ENCODE results near the gene LAMA3. TPM values are rescaled to one million over a fixed set of nuclear protein-coding genes. Genes with fewer than 3 reads are reported as not detected.

Gene LAMA3
- total and polyA plus RNA-seq, 10 of the 15 experiments (the other 5 are each of a cell fraction or from before 2014, with no cell fraction given), result 0.37 to 6.5 (median 5.4) TPM

- intact Hi-C loops (cut with micrococcal nuclease; ENCODE audit: unreplicated experiment), result no loop called here
- BruUV-seq (replicated peaks), result no TSS peak
- ChIA-PET RAD21 (ENCODE audit: unreplicated experiment) (no interaction called here), CTCF (interaction anchor here (1.8 kb wide), 1 partner anchor 11 kb away, joined by 5 read pairs; no protein-coding TSS in a partner anchor), SMC1A (ENCODE audit: uncharacterized antibody, unreplicated experiment) (interaction anchor here (1.0 to 1.2 kb wide), 2 partner anchors 13 to 37 kb away, joined by 3 to 5 read pairs; no protein-coding TSS in a partner anchor), POLR2A (no interaction called here)
- Histone ChIP-seq H3K27ac (ENCODE audit: control insufficient read depth, insufficient read depth) (peak overlapping the region; percentile 27), H3K4me2 (ENCODE audit: control insufficient read depth, insufficient read depth) (peak overlapping the region; percentile 36), H3K9me3 (replicated peaks; ENCODE audit: control insufficient read depth, insufficient read depth, low read length) (no peaks in the 10 kb centered on the region), H3K4me1 (ENCODE audit: control insufficient read depth, insufficient read depth, low read length) (peaks cover 50% of the 10 kb centered on the region), H3K9ac (ENCODE audit: control insufficient read depth, insufficient read depth, low read length) (no peak overlapping the region), H4K20me1 (ENCODE audit: control insufficient read depth, insufficient read depth) (no peaks in the 10 kb centered on the region), H3K79me2 (ENCODE audit: control insufficient read depth, insufficient read depth, low read length) (no peaks in the 10 kb centered on the region), H2AFZ (ENCODE audit: control insufficient read depth, low read depth, low read length) (no peak overlapping the region), H3K36me3 (ENCODE audit: control insufficient read depth in 2 of 2, insufficient read depth in 2 of 2, low read length in 1 of 2) (no peaks in the 10 kb centered on the region), H3K27me3 (replicated peaks in 1 of 2; ENCODE audit: control insufficient read depth in 2 of 2, insufficient read depth in 2 of 2, low read length in 1 of 2) (no peaks in the 10 kb centered on the region), H3K4me3 (no peak overlapping the region)
- FAIRE-seq (no peak), ATAC-seq (peak; percentile 27; the same call in 2 of the 3 replicates), DNase-seq (ENCODE audit: low read depth, low spot score) (no peak)
- 50% methylated on average over 2 of the region's 2 CpGs for WGBS (ENCODE audit: insufficient coverage, insufficient replicate concordance, low lambda C conversion rate, missing lambda C conversion rate)
- in situ Hi-C loops (cut with MboI), result no loop called here
- no peak for TF ChIP-seq RB1 (IDR thresholded peaks at IDR 0.05; ENCODE audit: borderline replicate concordance)
- no peak for TF ChIP-seq SREBF1 (IDR thresholded peaks at IDR 0.05; ENCODE audit: low read length)
- TF ChIP-seq SUPT20H (IDR thresholded peaks at IDR 0.05; ENCODE audit: borderline replicate concordance, control insufficient read depth, low read depth, low read length), result no peak
- no peak for TF ChIP-seq WRNIP1 (IDR thresholded peaks at IDR 0.05; ENCODE audit: borderline replicate concordance, low read depth, low read length)
- TF ChIP-seq E4F1 (IDR thresholded peaks at IDR 0.05; ENCODE audit: borderline replicate concordance, partially characterized antibody), result no peak
- no peak for TF ChIP-seq TCF12 (IDR thresholded peaks at IDR 0.05; ENCODE audit: low read depth, low read length)
- TF ChIP-seq CEBPZ (IDR thresholded peaks at IDR 0.05; ENCODE audit: low read depth, low read length), result no peak
- TF ChIP-seq RBBP5 (conservative IDR thresholded peaks at IDR 0.05), result no peak
- no peak for TF ChIP-seq MYC (IDR thresholded peaks at IDR 0.05; ENCODE audit: insufficient read depth, insufficient read length, insufficient replicate concordance, low read length, severe bottlenecking)
- no peak for TF ChIP-seq HDAC2 (IDR thresholded peaks at IDR 0.05)
- TF ChIP-seq CBX3 (IDR thresholded peaks at IDR 0.05; ENCODE audit: borderline replicate concordance, low read depth), result no peak
- TF ChIP-seq YBX1 (IDR thresholded peaks at IDR 0.05), result no peak
- no peak for TF ChIP-seq CHD2 (IDR thresholded peaks at IDR 0.05; ENCODE audit: borderline replicate concordance, low read depth, low read length)
- peak; percentile 62; the same call in 1 of the 2 replicates for TF ChIP-seq RUNX3 (IDR thresholded peaks at IDR 0.05; ENCODE audit: low read length)
- TF ChIP-seq NR2C1 (IDR thresholded peaks at IDR 0.05), result no peak
- TF ChIP-seq BACH1 (IDR thresholded peaks at IDR 0.05; ENCODE audit: borderline replicate concordance), result no peak
- TF ChIP-seq IKZF1 (conservative IDR thresholded peaks at IDR 0.05), result peak; percentile 34; the same call in 1 of the 2 replicates
- no peak for TF ChIP-seq ATF2 (IDR thresholded peaks at IDR 0.05; ENCODE audit: low read length)
- no peak for TF ChIP-seq TARDBP (IDR thresholded peaks at IDR 0.05; ENCODE audit: borderline replicate concordance)
Measured at GRCh38 chr18:24003903-24004640, 314.8 kb downstream of the LAMA3 start.

Measured in GM12878 (cell line).